ENCODE data around the gene ASXL1.
"Not testable (repeated sequence)": the region's sequence is repeated elsewhere in the genome, so short reads cannot be mapped to it uniquely, and the experiment has no call there.

The ASXL1 gene

DNA sequence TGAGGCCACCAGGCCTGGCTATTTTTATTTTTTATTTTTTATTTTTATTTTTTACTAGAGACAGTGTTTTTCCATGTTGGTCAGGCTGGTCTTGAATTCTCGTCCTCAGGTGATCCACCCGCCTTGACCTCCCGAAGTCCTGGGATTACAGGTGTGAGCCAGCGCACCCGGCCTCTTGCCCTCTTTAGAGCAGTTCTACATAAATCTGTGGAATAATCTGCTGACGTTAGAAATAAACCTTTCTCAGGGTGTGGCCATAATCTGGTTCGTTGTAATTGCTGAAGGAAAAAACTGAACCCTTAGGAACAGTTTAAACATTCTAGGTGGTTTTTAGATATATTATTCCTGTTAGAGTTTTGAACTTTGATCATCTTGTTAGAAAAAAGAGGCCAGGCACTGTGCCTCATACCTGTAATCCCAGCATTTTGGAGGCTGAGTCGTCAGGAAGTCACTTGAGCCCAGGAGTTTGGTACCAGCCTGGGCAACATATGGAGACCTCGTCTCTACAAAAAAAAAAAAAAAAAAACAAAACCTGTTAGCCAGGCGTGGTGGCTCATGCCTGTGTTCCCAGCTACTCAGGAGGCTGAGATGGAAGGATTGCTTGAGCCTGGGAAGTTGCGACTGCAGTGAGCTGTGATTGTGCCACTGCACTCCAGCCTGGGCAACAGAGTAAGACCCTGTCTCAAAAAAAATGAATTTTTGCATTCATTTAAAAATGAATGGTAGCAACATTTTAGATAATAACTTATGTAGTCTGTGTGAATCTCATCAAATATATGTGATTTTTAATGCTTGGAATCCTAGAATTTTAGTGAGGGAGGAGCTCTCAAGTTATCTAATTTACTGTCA is 24.2 kb downstream of the ASXL1 start:
- Histone ChIP-seq H3K79me2 (ENCODE audit: insufficient read depth, low read depth) (peaks cover 34% of the 10 kb centered on the region; the same call in 1 of the 2 replicates), H3K4me1 (ENCODE audit: low read depth, poor library complexity, severe bottlenecking) (peaks cover 19% of the 10 kb centered on the region), H3K4me3 (IDR thresholded peaks at IDR 0.05; ENCODE audit: insufficient read depth, low read depth, low read length) (no peak overlapping the region), H3K27ac (no peak overlapping the region), H4K20me1 (ENCODE audit: insufficient read depth) (no peaks in the 10 kb centered on the region), H3K9ac (no peak overlapping the region), H3K4me2 (no peak overlapping the region), H2AFZ (ENCODE audit: low read depth) (no peak overlapping the region), H3K27me3 (ENCODE audit: insufficient read depth, low read depth) (no peaks in the 10 kb centered on the region), H3K36me3 (ENCODE audit: insufficient read depth) (no peaks in the 10 kb centered on the region; the same call in 1 of the 2 replicates)
- TF ChIP-seq, protein P1, sequence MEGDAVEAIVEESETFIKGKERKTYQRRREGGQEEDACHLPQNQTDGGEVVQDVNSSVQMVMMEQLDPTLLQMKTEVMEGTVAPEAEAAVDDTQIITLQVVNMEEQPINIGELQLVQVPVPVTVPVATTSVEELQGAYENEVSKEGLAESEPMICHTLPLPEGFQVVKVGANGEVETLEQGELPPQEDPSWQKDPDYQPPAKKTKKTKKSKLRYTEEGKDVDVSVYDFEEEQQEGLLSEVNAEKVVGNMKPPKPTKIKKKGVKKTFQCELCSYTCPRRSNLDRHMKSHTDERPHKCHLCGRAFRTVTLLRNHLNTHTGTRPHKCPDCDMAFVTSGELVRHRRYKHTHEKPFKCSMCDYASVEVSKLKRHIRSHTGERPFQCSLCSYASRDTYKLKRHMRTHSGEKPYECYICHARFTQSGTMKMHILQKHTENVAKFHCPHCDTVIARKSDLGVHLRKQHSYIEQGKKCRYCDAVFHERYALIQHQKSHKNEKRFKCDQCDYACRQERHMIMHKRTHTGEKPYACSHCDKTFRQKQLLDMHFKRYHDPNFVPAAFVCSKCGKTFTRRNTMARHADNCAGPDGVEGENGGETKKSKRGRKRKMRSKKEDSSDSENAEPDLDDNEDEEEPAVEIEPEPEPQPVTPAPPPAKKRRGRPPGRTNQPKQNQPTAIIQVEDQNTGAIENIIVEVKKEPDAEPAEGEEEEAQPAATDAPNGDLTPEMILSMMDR (conservative IDR thresholded peaks at IDR 0.05; ENCODE audit: low read depth, low read length), result no peak

DNA sequence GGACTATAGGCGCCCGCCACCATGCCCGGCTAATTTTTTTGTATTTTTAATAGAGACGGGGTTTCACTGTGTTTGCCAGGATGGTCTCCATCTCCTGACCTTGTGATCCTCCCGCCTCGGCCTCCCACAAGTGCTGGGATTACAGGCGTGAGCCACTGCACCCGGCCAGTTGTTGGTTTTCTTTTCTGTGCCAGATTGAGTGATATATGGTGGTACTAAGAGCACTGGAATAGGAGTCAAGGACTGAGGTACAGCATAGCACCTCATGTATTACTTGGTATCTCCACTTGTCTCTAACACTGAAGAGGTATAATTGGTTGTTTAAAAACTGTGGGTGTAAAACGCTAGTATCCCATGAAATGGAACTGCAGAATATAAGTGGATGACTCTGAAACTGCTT is 25.3 kb downstream of the ASXL1 start:
- H3K4me3 ChIP-seq (IDR thresholded peaks at IDR 0.05; ENCODE audit: insufficient read depth, low read depth, low read length); H4K20me1 ChIP-seq (ENCODE audit: insufficient read depth); H3K27ac ChIP-seq; H3K27me3 ChIP-seq (ENCODE audit: insufficient read depth, low read depth); H2AFZ ChIP-seq (ENCODE audit: low read depth); H3K4me2 ChIP-seq; H3K36me3 ChIP-seq (ENCODE audit: insufficient read depth); H3K9ac ChIP-seq: not testable (repeated sequence)
- H3K79me2 ChIP-seq (ENCODE audit: insufficient read depth, low read depth), result peaks cover 32% of the 10 kb centered on the region; the same call in 1 of the 2 replicates
- H3K4me1 ChIP-seq (ENCODE audit: low read depth, poor library complexity, severe bottlenecking), result peaks cover 24% of the 10 kb centered on the region

DNA sequence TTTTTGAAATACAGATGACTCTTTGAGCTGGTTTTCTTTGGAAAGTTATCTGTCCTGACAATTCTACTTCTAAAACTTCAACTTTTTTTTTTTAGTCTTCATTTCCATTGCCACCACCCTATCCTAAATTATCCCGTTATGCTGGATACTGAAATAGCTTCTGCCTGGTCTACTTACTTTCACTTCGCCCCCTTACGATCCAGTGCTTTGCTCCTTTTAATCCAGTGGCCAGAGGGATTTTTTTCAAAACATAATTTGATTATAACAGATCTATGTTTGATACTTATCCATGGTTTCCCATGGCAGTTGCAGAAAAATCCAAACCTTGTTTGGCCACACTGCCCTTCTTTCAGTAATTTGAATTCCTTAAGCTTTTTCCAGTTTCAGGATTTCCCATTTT is 27.4 kb downstream of the ASXL1 start:
- no peak overlapping the region for H3K27ac ChIP-seq

DNA sequence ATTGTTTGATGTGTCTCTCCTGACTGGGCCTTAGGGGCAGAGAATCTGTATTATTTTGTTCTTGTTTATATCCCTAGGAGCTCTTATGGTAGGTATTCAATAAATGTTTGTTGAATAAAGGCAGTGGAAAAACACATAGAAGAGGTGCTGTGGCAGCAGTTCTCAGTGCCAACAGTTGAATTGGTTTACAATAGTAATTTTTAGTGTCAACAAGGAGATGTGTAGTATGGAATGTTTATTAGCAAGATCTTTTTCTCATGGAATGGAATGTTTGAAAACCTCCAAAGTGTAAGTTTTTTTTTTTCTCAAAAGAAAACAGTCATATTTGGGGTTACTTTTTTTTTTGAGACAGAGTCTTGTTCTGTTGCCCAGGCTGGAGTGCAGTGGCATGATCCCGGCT is 28.0 kb downstream of the ASXL1 start:
- no peak overlapping the region for H3K27ac ChIP-seq

More for the DNA sequence above, 27.4 kb downstream of the ASXL1 start:
- Histone ChIP-seq H3K27me3 (ENCODE audit: insufficient read depth, low read depth) (no peaks in the 10 kb centered on the region), H3K4me2 (no peak overlapping the region), H2AFZ (ENCODE audit: low read depth) (no peak overlapping the region), H3K9ac (no peak overlapping the region), H3K79me2 (ENCODE audit: insufficient read depth, low read depth) (peaks cover 46% of the 10 kb centered on the region; the same call in 1 of the 2 replicates), H3K4me3 (IDR thresholded peaks at IDR 0.05; ENCODE audit: insufficient read depth, low read depth, low read length) (no peak overlapping the region), H4K20me1 (ENCODE audit: insufficient read depth) (no peaks in the 10 kb centered on the region), H3K4me1 (ENCODE audit: low read depth, poor library complexity, severe bottlenecking) (peaks cover 24% of the 10 kb centered on the region), H3K36me3 (ENCODE audit: insufficient read depth) (no peaks in the 10 kb centered on the region; the same call in 1 of the 2 replicates)
- TF ChIP-seq, protein P1 (conservative IDR thresholded peaks at IDR 0.05; ENCODE audit: low read depth, low read length), result no peak

More for the DNA sequence above, 28.0 kb downstream of the ASXL1 start:
- Histone ChIP-seq H3K4me3 (IDR thresholded peaks at IDR 0.05; ENCODE audit: insufficient read depth, low read depth, low read length) (no peak overlapping the region), H3K4me2 (no peak overlapping the region), H3K36me3 (ENCODE audit: insufficient read depth) (no peaks in the 10 kb centered on the region; the same call in 1 of the 2 replicates), H4K20me1 (ENCODE audit: insufficient read depth) (no peaks in the 10 kb centered on the region), H3K9ac (no peak overlapping the region), H2AFZ (ENCODE audit: low read depth) (no peak overlapping the region), H3K79me2 (ENCODE audit: insufficient read depth, low read depth) (peaks cover 46% of the 10 kb centered on the region; the same call in 1 of the 2 replicates), H3K4me1 (ENCODE audit: low read depth, poor library complexity, severe bottlenecking) (peaks cover 24% of the 10 kb centered on the region), H3K27me3 (ENCODE audit: insufficient read depth, low read depth) (no peaks in the 10 kb centered on the region)
- TF ChIP-seq, protein P1 (conservative IDR thresholded peaks at IDR 0.05; ENCODE audit: low read depth, low read length), result no peak
